GM18951 (cell line): ENCODE data around the gene HRG.
"Not testable (repeated sequence)": the region's sequence is repeated elsewhere in the genome, so short reads cannot be mapped to it uniquely, and the experiment has no call there.

ENCODE experiments used
- POLR2A ChIP-seq: IDR thresholded peaks from 4 replicates; pipeline ENCODE4 v1.6.1; 2011; ENCODE audit warnings: mild to moderate bottlenecking; ENCODE audit not compliant: insufficient read length, insufficient read depth; ENCODE audit errors: extremely low read depth
- in situ Hi-C: fragments of 300-500 bp; cut with MboI; formaldehyde crosslinking; loops from one replicate; pipeline ENCODE4 v1.12.0; 2022; ENCODE audit warnings: low sequenced_read_pairs, mixed read lengths, inconsistent platforms; ENCODE audit not compliant: unreplicated experiment

HRG gene

GRCh38 chr3:186671051-186671450 lies 5.2 kb downstream of the HRG start:
- TF ChIP-seq POLR2A: no peak
- in situ Hi-C loops: no loop called here

- in situ Hi-C loops: no loop called here
- TF ChIP-seq POLR2A: no peak
Measured at GRCh38 chr3:186678604-186679003, 12.8 kb downstream of the HRG start.

GRCh38 chr3:186679151-186679550 lies 13.3 kb downstream of the HRG start:
- no peak for TF ChIP-seq POLR2A
- in situ Hi-C loops: no loop called here

GRCh38 chr3:186680869-186681268 lies 15.1 kb downstream of the HRG start:
- in situ Hi-C loops: no loop called here
- no peak for TF ChIP-seq POLR2A

- no peak for TF ChIP-seq POLR2A
Measured at GRCh38 chr3:186682812-186683211, 17.0 kb downstream of the HRG start.

GRCh38 chr3:186683979-186684378 lies 18.2 kb downstream of the HRG start:
- in situ Hi-C loops: no loop called here
- TF ChIP-seq POLR2A: no peak

More at GRCh38 chr3:186682812-186683211, 17.0 kb downstream of the HRG start:
- in situ Hi-C loops: no loop called here

- in situ Hi-C loops: not testable (repeated sequence)
Measured at GRCh38 chr3:186686475-186686874, 20.7 kb downstream of the HRG start.

GRCh38 chr3:186687120-186687651 lies 21.4 kb downstream of the HRG start:
- in situ Hi-C loops: no loop called here
- TF ChIP-seq POLR2A: no peak

GRCh38 chr3:186690304-186690703 lies 24.5 kb downstream of the HRG start:
- in situ Hi-C loops: not testable (repeated sequence)

GRCh38 chr3:186691676-186692075 lies 25.9 kb downstream of the HRG start:
- in situ Hi-C loops: no loop called here
- no peak for TF ChIP-seq POLR2A

GRCh38 chr3:186693843-186694242 lies 28.0 kb downstream of the HRG start:
- in situ Hi-C loops: no loop called here
- no peak for TF ChIP-seq POLR2A

GRCh38 chr3:186694288-186695032 lies 28.6 kb downstream of the HRG start:
- no peak for TF ChIP-seq POLR2A

GRCh38 chr3:186696522-186696921 lies 30.7 kb downstream of the HRG start:
- in situ Hi-C loops: no loop called here
- TF ChIP-seq POLR2A: no peak

More at GRCh38 chr3:186694288-186695032, 28.6 kb downstream of the HRG start:
- in situ Hi-C loops: no loop called here

- in situ Hi-C loops: no loop called here
Measured at GRCh38 chr3:186697510-186697909, 31.7 kb downstream of the HRG start.

More at GRCh38 chr3:186697510-186697909, 31.7 kb downstream of the HRG start:
- no peak for TF ChIP-seq POLR2A
